GM12878 (cell line): ENCODE data around the gene MASTL. TPM values are rescaled to one million over a fixed set of nuclear protein-coding genes. Genes with fewer than 3 reads are reported as not detected.

Experiments used
- CBX5 ChIP-seq: sonication (generic); IDR thresholded peaks from 2 replicates; pipeline ENCODE4 v1.6.1; 2016; ENCODE audit warnings: low read depth, moderate library complexity, mild to moderate bottlenecking, inconsistent platforms
- EGR1 ChIP-seq, 2 experiments: IDR thresholded peaks; 1 replicate in 1 of 2; 2 replicates in 1 of 2; pipeline ENCODE4 v1.6.1; 2011 to 2012; ENCODE audit warnings: low read depth in 2 of 2, low read length in 2 of 2, borderline replicate concordance in 1 of 2, mild to moderate bottlenecking in 1 of 2, moderate library complexity in 1 of 2
- FOXK2 ChIP-seq: fragments of 450-650 bp; IDR thresholded peaks from 2 replicates; pipeline ENCODE4 v1.6.1; 2017; ENCODE audit warnings: mild to moderate bottlenecking, moderate library complexity
- FOXM1 ChIP-seq: IDR thresholded peaks from 2 replicates; pipeline ENCODE4 v1.6.1; 2012; ENCODE audit warnings: low read depth, mild to moderate bottlenecking, inconsistent platforms, low read length, moderate library complexity
- GATAD2B ChIP-seq: fragments of 450-650 bp; conservative IDR thresholded peaks from 2 replicates; pipeline ENCODE4 v1.6.1; 2017; ENCODE audit warnings: low read depth, mild to moderate bottlenecking, moderate library complexity
- IKZF1 ChIP-seq: fragments of 450-650 bp; conservative IDR thresholded peaks from 2 replicates; pipeline ENCODE4 v1.6.1; 2017; ENCODE audit warnings: antibody characterized with exemption, mild to moderate bottlenecking
- MEF2A ChIP-seq: IDR thresholded peaks from 2 replicates; pipeline ENCODE4 v1.6.1; 2011; ENCODE audit warnings: low read depth, mild to moderate bottlenecking, low read length, moderate library complexity; ENCODE audit not compliant: insufficient read depth
- NBN ChIP-seq: fragments of 450-650 bp; IDR thresholded peaks from 2 replicates; pipeline ENCODE4 v1.6.1; 2016
- NFXL1 ChIP-seq: fragments of 450-650 bp; IDR thresholded peaks from 2 replicates; pipeline ENCODE4 v1.6.1; 2017; ENCODE audit warnings: antibody characterized with exemption, mild to moderate bottlenecking, borderline replicate concordance
- PAX5 ChIP-seq: IDR thresholded peaks from 2 replicates; pipeline ENCODE4 v1.6.1; 2011; ENCODE audit warnings: low read depth, low read length, borderline replicate concordance
- PML ChIP-seq: IDR thresholded peaks from 2 replicates; pipeline ENCODE4 v1.6.1; 2012; ENCODE audit warnings: low read length, inconsistent platforms
- POLR2A ChIP-seq: IDR thresholded peaks from 2 replicates; pipeline ENCODE4 v1.6.1; 2011; ENCODE audit warnings: low read depth, mild to moderate bottlenecking, low read length
- POU2F2 ChIP-seq: IDR thresholded peaks from 3 replicates; pipeline ENCODE4 v1.6.1; 2011; ENCODE audit warnings: low read depth, mild to moderate bottlenecking, low read length, borderline replicate concordance
- RUNX3 ChIP-seq: IDR thresholded peaks from 2 replicates; pipeline ENCODE4 v1.6.1; 2012; ENCODE audit warnings: low read length, inconsistent platforms
- SP1 ChIP-seq: IDR thresholded peaks from one replicate; pipeline ENCODE4 v1.6.1; 2011; ENCODE audit warnings: low read depth, low read length
- SPI1 ChIP-seq: IDR thresholded peaks from 2 replicates; pipeline ENCODE4 v1.6.1; 2011; ENCODE audit warnings: low read depth, mild to moderate bottlenecking, low read length, moderate library complexity, borderline replicate concordance; ENCODE audit not compliant: insufficient read depth
- STAT1 ChIP-seq: fragments of 450-650 bp; conservative IDR thresholded peaks from 2 replicates; pipeline ENCODE4 v1.6.1; 2014; ENCODE audit warnings: antibody characterized with exemption, mild to moderate bottlenecking
- SUPT20H ChIP-seq: IDR thresholded peaks from 2 replicates; pipeline ENCODE4 v1.6.1; 2011; ENCODE audit warnings: low read depth, mild to moderate bottlenecking, low read length, moderate library complexity, borderline replicate concordance; ENCODE audit not compliant: control insufficient read depth
- TCF12 ChIP-seq: IDR thresholded peaks from 2 replicates; pipeline ENCODE4 v1.6.1; 2011; ENCODE audit warnings: low read depth, mild to moderate bottlenecking, low read length
- WRNIP1 ChIP-seq: IDR thresholded peaks from 2 replicates; pipeline ENCODE4 v1.6.1; 2011; ENCODE audit warnings: low read depth, low read length, improper control_type of control experiment, borderline replicate concordance
- ZBED1 ChIP-seq: IDR thresholded peaks from 2 replicates; pipeline ENCODE4 v1.6.1; 2016; ENCODE audit warnings: borderline replicate concordance
- polyA plus RNA-seq, 11 experiments: library from polyadenylated mRNA; depleted of rRNA in 4 of 11; unstranded in 6 of 11; stranded (reverse) in 5 of 11; fragments of >200 nt; fragmentation: Nextera tagmentation in 4 of 11; fragmentation: Illumina TruSeq in 1 of 11; extraction: Ambion mirVana in 4 of 11; extraction: Trizol in 1 of 11; gene quantifications; 1 replicate in 1 of 11; 2 replicates in 10 of 11; pipeline versions ENCODE4 v1.2.1 to v1.2.3, GENCODE V29; 2011 to 2016; ENCODE audit warnings: inconsistent platforms in 2 of 11, missing spikeins in 2 of 11, low read depth in 1 of 11
- total RNA-seq, 4 experiments: library from RNA; depleted of rRNA in 3 of 4; stranded (reverse); fragments of >200 nt in 3 of 4; fragmentation: Illumina TruSeq in 1 of 4; extraction: Trizol in 1 of 4; gene quantifications; 2 replicates each; pipeline versions ENCODE4 v1.2.1 to v1.2.3, GENCODE V29; 2013 to 2021
- TF ChIP-seq, protein P1 (sequence below): fragments of 150-350 bp; IDR thresholded peaks from 2 replicates; pipeline ENCODE4 v1.6.1; 2014; ENCODE audit warnings: mild to moderate bottlenecking, low read depth, low read length
- TF ChIP-seq, protein P2 (sequence below): fragments of 450-650 bp; conservative IDR thresholded peaks from 2 replicates; pipeline ENCODE4 v1.6.1; 2017; ENCODE audit warnings: mild to moderate bottlenecking, moderate library complexity
- TF ChIP-seq, protein P3 (sequence below): IDR thresholded peaks from 2 replicates; pipeline ENCODE4 v1.6.1; 2012; ENCODE audit warnings: low read depth, low read length, improper control_type of control experiment

Gene MASTL
- total and polyA plus RNA-seq, 10 of the 15 experiments (the other 5 are each of a cell fraction or from before 2014, with no cell fraction given) = 7.1 to 36.9 (median 21.3) TPM

DNA sequence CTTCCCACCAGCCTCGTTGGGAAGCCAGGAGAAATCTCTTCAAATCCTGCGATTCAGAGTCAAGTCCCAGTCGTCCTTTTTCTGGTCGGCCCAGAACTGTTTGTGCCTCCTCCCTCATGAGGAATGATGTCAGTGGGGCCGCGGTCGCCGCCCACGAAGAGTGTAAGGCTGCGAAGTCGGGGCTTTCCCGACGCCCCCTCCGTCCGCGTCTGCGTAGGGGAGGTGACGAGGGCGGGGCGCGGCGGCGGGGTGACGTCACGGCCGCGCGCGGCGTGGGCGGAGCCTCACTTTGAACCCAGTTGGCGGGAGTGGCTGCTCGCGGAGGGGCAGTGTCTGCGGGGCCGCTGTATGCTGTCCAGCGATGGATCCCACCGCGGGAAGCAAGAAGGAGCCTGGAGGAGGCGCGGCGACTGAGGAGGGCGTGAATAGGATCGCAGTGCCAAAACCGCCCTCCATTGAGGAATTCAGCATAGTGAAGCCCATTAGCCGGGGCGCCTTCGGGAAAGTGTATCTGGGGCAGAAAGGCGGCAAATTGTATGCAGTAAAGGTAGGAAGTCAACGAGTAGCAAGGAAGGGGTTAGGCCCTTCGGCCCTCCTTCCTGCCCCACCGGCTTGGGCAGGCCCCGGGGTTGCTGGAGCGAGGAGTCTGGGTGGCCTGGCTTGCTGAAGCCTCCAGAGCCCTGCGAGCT lies at the start of gene MASTL (continued):
- TF ChIP-seq FOXM1 (0 out of 2 replicates have a peak, but pooled peaks have one; percentile 58), EGR1 (IDR thresholded peaks at IDR 0.05; ENCODE audit: borderline replicate concordance in 1 of 2, low read depth in 2 of 2, low read length in 2 of 2) (peak; percentile 87 to 96), MEF2A (no peak), NFXL1 (no peak), WRNIP1 (0 out of 2 replicates have a peak, but pooled peaks have one; percentile 1), STAT1 (peak; percentile 64; the same call in 1 of the 2 replicates), TCF12 (0 out of 2 replicates have a peak, but pooled peaks have one; percentile 22), NBN (peak; percentile 92), PAX5 (peak; percentile 74; the same call in 1 of the 2 replicates), CBX5 (0 out of 2 replicates have a peak, but pooled peaks have one; percentile 69), SUPT20H (no peak), POU2F2 (peak; percentile 61; the same call in 2 of the 3 replicates), SPI1 (no peak), SP1 (peak; percentile 83), RUNX3 (peak; percentile 74), GATAD2B (0 out of 2 replicates have a peak, but pooled peaks have one; percentile 65), ZBED1 (peak; percentile 58; the same call in 1 of the 2 replicates), PML (peak; percentile 87; the same call in 1 of the 2 replicates), POLR2A (peak; percentile 96), IKZF1 (peak; percentile 59), FOXK2 (no peak)
- TF ChIP-seq, protein P1, sequence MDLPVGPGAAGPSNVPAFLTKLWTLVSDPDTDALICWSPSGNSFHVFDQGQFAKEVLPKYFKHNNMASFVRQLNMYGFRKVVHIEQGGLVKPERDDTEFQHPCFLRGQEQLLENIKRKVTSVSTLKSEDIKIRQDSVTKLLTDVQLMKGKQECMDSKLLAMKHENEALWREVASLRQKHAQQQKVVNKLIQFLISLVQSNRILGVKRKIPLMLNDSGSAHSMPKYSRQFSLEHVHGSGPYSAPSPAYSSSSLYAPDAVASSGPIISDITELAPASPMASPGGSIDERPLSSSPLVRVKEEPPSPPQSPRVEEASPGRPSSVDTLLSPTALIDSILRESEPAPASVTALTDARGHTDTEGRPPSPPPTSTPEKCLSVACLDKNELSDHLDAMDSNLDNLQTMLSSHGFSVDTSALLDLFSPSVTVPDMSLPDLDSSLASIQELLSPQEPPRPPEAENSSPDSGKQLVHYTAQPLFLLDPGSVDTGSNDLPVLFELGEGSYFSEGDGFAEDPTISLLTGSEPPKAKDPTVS = no peak
- TF ChIP-seq, protein P2, sequence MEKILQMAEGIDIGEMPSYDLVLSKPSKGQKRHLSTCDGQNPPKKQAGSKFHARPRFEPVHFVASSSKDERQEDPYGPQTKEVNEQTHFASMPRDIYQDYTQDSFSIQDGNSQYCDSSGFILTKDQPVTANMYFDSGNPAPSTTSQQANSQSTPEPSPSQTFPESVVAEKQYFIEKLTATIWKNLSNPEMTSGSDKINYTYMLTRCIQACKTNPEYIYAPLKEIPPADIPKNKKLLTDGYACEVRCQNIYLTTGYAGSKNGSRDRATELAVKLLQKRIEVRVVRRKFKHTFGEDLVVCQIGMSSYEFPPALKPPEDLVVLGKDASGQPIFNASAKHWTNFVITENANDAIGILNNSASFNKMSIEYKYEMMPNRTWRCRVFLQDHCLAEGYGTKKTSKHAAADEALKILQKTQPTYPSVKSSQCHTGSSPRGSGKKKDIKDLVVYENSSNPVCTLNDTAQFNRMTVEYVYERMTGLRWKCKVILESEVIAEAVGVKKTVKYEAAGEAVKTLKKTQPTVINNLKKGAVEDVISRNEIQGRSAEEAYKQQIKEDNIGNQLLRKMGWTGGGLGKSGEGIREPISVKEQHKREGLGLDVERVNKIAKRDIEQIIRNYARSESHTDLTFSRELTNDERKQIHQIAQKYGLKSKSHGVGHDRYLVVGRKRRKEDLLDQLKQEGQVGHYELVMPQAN = peak; percentile 94
- TF ChIP-seq, protein P3, sequence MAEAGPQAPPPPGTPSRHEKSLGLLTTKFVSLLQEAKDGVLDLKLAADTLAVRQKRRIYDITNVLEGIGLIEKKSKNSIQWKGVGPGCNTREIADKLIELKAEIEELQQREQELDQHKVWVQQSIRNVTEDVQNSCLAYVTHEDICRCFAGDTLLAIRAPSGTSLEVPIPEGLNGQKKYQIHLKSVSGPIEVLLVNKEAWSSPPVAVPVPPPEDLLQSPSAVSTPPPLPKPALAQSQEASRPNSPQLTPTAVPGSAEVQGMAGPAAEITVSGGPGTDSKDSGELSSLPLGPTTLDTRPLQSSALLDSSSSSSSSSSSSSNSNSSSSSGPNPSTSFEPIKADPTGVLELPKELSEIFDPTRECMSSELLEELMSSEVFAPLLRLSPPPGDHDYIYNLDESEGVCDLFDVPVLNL = peak; percentile 97
